GM19324 (cell line): ENCODE data around the gene B4GALNT4.
"Not testable (repeated sequence)": the region's sequence is repeated elsewhere in the genome, so short reads cannot be mapped to it uniquely, and the experiment has no call there.

ENCODE experiments used
- ATAC-seq: cut with Tn5 transposase; IDR thresholded peaks from one replicate; pipeline ENCODE4 v1.9.1; 2021; ENCODE audit warnings: mild to moderate bottlenecking, moderate library complexity; ENCODE audit not compliant: unreplicated experiment, low FRiP score

Gene B4GALNT4

DNA sequence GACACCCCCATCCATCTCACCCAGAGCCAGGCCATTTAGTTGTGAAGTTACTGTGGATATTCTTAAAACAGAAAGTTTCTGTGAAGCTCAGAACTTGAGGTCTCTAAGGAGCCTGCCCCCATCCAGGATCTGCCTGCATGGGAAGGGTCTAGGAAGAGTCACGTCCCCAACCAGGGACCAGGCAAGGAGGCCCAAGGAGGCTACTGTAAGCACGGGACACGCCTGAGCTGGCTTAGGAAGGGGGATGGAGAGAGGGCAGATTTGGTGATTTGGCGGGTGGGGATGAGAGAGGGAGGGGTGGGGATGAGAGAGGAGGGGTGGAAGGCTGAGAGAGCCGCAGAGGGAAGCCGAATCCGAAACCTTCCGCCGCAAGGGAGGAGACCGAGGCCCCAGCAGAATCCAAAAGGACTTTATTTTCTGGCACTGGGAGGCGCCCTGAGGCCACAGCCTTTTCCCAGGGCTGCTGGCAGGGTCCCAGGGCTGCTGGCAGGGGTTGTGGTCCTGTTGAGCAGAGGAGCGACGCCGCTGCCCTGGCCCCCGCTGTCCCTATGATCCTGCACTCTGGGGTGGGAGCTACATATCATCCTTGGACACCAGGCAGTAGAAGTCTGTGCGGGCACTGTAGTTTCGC lies 36.1 kb downstream of the B4GALNT4 start:
- ATAC-seq, result no peak

DNA sequence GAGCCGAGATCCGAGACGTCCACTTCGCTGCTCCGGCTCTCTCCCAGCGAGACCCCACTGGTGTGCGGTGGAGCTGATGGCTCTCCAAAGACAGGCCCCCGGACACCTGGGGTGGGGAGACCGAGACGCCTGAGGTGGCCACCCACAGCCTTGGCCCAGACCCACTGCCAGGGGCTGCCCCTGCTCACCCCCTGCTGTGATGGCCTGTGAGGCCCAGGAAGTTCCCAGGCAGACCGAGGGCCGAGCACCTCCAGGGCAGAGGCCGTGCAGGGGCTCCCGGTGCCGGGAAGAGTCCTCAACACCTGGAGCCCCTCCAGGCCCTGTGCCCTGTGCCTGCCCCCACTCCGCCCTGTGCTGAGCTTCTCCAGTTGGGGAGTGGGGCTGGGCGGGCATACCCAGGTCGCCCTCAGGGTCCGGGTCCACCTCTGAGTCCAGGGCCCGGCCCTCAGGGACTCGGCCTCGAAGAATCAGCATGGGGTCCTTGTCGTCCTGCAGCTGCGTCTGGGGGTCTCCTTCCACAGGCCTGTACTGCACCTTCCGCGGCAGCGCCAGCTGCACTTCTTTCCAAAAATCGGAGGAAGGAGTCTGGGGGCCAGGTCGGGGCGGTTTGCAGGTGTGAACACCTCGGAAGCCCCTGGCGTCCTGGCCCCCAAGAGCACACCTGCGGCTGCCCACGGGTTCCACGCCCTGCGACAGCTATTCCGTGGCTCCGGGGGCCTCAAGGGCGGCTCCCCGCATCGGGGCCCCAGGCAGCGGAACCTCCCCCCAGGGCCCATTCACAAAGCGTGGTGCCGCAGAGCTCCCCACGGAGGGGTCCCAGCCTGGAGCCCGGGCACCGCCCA lies 36.9 kb downstream of the B4GALNT4 start:
- no peak for ATAC-seq

DNA sequence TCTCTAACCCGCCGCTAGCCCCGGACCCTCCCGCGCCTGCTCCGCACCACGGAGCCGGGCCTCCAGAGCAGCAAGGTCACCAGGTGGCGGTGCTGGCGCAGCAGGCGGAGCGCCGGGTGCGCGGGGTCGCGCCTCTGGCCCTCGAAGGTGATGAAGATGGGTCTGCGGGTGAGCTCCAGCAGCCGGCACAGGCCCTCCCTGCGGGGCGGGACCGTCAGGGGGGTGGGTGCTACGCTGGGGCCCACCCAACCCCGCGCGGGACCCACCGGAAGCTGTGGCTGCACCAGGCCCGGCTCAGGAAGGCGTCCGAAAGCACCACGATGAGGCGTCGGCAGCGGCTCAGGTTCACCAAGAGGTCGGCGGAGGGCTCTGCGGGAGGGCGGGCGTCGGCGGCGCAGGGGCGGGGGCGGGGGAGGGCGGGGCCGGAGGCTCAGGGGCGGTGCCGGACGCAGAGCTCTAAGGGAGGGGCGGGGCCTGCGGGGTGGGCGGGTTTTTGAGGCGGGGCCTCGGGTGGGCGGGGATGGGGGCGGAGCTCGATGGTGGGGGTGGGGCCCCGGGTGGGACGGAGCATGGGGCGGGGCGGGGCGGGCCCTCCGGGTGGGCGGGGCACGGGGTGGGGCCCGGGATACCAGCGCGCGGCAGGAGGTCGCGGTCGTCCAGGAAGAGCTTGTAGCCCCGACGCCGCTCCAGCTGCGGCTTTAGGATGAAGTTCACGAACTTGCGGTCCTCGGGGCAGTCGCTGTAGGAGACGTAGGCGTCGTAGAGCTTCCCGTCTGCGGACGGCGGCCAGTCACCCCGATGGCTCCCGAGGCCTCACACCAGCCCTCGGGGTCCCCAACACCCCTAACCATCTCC lies 37.7 kb downstream of the B4GALNT4 start:
- peak; percentile 50 for ATAC-seq

DNA sequence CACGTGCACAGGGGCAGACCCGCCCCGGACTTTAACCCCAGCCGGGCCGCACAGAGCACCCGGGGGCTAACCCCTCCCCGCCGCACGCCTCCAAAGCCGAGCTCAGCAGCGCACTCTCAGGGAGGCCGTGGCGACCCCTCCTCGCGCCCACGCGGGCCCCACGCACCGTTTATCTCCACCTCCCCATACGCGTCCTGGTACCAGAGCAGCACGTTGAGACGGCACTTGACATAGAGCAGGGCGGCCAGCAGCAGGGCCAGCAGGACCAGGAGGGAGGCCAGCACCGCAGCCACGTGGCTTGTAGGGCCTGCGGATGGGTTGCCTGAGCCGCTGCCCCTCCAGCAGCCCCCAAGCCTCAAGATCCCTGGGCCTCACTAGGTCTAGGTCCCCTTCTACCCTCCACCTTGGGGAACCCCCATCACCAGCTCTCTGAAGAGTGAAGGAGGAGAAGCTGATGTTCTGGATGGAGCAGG lies 38.4 kb downstream of the B4GALNT4 start:
- ATAC-seq, result no peak

DNA sequence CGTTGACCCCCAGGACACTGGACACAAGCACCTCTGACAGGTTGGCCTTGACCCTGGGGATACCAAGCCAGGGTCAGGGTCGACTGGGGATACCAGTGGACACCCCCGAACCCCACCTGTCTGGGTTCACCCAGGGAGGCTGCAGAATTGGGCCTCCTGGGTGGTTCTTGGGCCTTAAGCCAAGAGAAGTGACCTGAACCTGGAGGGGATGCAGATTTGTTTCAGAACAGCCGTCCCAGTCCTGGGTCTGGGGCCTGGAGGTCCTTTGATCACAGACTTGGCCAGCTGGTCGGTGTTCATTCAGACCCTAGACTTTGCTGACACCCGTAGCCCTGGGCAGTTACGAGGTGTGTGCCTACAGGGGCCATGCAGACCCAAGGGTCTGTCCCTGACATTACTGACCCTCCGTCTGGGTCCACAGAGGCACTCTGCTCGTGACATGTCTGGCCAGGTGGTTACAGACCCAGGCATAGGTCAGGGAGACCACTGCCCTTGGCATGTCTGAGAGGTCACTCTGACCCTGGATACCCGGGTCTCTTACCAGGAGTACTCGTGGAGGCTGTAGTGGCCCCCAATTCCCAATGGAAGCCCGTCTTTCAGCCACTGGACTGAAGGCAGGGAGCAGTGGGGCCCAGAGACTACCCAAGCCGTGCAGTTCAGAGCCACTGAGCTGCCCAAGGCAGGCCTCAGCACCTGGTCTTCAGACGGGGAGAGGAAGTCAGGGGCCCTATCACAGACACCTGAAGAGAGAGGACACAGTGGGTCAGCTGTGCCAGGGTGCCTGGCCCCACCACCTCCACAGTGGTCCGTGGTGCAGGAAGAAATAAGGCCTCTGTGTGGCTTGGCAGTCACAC lies 39.1 kb downstream of the B4GALNT4 start:
- no peak for ATAC-seq

DNA sequence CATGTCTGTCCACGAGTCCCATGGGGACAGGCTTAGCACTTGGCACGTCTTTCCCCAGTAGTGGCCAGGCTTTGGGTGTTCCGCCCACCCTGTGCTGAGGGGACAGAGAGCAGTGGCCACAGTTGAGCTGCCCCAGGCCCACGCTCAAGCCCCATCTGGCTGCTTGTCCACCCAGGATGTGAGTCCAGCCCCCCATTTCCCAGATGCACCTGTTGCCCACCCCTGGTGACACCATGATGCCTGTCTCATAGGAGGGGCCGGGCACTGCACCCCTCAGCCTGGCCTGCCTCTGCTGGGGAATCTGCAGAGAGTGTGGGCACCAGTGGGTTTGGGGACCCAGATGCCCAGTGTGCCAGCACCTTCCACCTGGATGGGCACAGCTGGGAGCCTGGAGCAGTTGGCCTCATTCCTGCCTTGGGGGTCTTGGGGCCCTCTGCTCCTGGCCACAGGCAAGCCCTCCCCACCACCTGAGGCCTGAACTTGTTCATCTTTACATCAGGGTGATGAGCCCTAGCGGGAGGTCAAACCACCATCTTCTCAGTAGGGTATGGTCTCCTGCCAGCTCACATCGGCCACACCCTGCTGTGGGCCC lies 39.8 kb downstream of the B4GALNT4 start:
- ATAC-seq, result no peak

DNA sequence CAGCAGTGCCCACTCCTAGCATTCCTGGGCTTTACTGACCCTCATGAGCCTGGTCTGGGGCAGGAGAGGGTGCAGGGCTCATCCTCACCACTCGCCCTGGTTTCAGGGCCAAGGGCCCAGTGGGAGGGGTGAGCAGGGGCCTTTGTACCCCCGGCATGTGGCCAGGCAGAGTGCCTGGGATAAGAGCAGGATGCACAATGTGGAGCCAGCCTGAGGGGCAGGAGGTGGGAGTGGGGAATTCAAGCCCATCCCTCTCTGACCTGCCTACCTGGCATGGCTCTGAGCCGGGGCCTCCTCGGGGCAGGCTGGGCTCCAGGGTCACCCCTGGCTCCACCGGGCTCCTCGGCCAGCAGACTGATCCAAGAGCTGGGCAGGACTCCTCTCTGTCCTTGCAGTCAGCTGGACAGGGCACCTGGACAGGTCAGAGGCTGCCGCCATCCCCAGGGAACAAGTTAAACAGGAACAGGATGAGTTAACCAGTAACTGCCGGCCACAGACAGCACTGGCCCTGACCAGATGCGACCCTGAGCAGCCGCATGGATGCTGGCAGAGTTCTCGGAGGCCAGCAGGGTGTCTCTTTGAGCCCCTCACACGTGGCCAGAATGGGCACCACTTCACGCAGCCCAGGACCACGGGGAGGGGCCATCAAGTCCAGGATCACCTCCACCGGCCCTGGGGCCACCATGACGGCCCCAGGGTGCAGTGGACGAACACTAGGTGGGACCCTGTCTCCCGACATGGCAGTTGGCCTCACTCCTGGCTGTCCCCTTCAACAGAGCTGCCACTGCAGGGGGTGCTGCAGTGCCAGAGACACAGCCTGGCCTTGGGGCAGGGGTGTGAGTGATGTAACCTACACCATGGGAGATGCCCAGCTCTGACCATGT lies 40.5 kb downstream of the B4GALNT4 start:
- no peak for ATAC-seq

DNA sequence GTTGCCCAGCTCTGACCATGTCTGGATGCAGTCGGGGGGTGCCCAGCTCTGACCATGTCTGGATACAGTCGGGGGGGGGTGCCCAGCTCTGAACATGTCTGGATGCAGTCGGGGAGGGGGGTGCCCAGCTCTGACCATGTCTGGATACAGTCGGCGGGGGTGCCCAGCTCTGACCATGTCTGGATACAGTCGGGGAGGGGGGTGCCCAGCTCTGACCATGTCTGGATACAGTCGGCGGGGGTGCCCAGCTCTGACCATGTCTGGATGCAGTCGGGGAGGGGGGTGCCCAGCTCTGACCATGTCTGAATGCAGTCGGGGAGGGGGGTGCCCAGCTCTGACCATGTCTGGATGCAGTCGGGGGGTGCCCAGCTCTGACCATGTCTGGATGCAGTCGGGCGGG lies 41.4 kb downstream of the B4GALNT4 start:
- ATAC-seq, result not testable (repeated sequence)

DNA sequence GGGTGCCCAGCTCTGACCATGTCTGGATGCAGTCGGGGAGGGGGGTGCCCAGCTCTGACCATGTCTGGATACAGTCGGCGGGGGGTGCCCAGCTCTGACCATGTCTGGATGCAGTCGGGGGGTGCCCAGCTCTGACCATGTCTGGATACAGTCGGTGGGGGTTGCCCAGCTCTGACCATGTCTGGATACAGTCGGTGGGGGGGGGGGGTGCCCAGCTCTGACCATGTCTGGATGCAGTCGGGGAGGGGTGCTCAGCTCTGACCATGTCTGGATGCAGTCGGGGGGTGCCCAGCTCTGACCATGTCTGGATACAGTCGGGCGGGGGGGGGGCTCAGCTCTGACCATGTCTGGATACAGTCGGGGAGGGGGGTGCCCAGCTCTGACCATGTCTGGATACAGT lies 42.2 kb downstream of the B4GALNT4 start:
- ATAC-seq, result not testable (repeated sequence)

DNA sequence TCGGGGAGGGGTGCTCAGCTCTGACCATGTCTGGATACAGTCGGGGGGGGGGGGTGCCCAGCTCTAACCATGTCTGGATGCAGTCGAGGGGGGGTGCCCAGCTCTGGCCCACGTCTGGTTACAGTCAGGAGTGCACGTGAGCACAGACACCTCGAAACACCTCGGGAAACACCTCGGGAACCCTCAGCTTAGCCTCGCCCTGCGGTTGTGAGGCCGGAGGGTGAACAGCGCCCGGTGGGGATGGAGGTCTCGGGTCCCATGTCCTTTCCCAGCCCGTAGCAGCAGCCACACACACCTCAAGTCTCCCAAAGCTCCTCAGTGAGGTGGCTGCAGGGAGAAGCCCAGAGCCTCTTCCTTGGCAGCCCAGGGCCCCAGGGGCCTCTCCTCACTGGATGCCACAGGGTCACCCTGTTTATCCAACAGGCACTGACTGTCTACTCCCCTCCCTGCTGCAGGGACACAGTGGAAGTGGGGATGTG lies 43.4 kb downstream of the B4GALNT4 start:
- ATAC-seq, result no peak

DNA sequence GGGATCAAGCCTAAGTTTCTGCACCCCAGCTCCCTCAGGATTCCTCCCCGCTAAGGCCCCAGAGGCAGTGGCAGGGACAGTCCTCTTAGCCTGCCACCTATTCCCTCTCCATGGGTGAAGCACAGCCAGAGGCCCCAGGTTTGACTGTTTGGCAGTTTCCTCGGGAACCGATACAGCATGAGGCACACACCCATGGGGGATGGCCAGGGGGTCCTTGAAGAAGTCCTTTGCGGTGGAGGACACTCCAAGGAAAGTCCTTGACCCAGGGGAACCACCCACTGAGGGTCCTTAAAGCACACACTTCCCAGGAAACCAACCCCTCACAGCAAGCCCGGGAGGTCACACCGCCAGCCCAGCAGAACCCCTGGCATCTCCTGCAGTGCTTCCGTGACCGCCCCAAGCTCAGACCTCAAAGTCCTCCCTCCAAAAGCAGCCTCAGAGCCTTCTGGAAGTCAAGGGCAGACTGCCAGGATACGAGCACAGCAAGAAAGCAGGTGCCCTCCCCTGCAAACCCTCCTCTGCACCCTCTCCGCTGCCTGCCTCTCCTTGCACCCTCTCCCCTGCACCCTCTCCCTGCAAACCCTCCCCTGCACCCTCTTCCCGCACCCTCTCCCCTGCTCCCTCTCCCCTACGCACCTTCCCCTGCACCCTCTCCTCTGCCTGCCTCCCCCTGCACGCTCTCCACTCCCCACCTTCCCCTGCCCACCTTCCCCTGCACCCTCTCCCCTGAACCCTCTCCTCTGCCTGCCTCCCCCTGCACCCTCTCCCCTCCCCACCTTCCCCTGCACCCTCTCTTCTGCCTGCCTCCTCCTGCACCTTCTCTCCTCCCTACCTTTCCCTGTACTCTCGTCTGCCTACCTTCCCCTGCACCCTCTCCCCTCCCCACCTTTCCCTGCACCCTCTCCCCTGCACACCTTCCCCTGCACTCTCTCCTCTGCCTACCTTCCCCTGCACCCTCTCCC lies 44.1 kb downstream of the B4GALNT4 start:
- no peak for ATAC-seq

DNA sequence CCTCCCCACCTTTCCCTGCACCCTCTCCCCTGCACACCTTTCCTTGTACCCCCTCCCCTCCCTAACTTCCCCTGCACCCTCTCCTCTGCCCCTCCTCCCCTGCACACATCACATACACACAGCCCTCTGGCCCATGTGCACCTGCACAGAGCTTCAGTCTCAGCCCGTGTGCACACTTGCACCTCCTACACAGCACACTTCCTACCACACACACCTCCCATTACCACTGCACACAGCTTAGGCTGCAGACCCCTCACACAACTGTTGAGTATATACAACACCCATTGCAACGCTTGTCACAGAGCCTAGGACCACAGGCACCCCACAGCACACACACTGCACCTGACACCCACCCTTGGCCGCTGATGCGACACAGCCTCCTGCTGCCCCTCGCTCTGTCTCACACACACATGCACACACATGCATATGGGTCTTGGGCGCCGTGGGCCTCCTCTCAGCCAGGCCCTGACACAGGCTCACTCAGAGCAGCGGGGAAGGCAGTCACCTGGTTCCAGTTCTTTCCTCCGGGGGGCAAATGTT lies 45.1 kb downstream of the B4GALNT4 start:
- ATAC-seq, result no peak

DNA sequence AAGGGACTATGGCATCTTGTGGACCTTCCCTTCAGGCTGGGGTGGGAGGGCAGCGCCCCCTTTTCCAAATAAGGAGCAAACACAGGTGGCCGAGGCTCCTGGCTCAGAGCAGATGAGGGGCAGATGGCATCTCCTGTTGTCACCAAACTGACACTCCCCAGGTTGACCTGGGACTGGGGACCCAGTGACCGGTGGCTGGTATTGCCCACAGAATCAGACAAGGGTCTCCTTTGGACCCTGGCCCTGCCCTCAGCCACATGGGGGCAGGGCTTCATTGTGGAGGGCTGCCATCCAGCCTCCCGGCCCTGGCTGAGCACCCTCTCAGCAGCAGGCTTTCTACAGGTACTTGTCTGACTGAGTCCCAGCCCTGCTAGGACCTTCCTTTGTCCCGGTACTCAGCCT lies 46.3 kb downstream of the B4GALNT4 start:
- ATAC-seq, result no peak

DNA sequence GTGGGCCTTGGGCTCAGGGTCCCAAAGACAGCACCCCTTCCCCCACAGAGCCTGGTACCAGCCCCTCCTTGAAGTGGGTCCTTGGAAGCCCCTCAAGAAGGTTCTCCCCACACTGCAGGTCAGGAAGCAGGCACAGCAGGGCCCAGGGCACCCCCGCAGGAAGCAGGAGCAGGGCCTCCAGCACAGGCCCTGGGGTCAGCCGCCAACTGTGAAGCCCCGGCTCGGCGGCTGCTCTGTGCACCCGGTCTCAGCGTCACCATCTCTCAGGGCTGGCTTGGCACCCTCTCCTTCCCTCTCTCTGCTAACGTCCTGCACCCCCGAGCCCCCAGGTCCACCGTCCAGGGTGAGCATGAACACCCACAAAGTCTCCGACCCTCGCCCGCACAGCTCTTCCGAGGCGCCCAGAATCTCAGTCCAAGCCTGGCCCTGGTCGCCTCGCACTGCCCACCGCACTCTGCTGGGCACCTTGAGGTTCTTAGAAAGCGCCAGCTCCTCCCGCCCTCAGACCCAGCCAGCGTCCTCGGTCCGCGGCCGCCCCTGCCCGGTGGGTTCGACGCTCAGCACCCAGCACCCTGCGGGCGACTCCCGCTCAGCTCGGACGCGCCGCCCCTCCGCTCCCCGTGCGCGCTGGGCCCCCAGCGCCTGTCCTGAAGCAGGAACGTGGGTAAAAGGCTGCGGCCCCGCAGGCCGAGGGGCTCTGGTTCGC lies 46.9 kb downstream of the B4GALNT4 start:
- no peak for ATAC-seq

DNA sequence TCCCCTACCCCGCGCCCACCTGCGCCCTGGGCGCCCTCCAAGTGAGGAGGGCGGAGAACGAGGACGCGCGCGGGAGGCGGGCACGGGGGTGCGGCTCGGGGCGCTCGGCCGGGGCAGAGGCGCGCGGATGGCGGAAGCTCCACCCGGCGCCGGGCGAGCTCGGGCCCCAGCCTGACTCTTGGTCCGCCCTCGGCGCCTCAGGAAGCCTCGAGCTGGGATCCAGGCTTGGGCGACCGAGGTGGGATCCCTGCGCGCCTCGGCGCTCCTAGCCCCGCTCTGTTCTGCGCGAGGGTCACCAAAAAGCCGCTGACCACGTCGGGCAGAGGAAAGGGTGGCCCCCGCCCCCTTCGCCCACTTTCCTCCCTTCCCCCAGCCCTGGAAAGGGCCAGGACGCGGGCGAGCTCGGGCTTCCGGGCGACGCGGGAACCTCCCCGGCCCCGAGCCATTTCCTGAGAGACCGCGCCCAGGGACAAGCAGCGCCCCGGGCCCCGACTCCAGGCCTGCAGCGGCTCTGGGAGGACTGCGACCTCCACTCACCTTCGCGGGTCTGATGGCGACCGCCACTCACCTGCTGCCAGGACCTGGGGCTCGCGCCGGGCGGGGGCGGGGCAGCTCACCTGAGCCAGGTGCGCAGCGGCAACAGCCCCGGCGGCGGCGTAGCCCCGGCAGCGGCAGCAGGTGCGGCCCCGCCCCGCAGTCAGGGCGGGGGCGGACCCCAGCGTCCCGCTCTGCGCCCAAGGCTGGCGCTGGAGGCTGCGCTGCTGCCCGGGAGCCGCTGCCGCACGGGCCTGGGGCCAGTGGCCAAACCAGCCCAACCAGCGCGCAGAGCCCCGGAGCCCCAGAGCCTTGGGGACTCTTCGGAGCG lies 47.7 kb downstream of the B4GALNT4 start:
- no peak for ATAC-seq
